Caco-2 (cell line): Measurements from ENCODE around the gene HASPIN. TPM values are rescaled to one million over a fixed set of nuclear protein-coding genes. Genes with fewer than 3 reads are reported as not detected.
"Not testable (repeated sequence)": the region's sequence is repeated elsewhere in the genome, so short reads cannot be mapped to it uniquely, and the experiment has no call there.

Experiments used
- BruUV-seq: library from RNA; stranded (reverse); fragments of 400-500 nt; replicated peaks from 2 replicates; lab custom pipeline; 2021; lab: Mats Ljungman, UMichigan
- CTCF ChIA-PET: fragments of 300-600 bp; sonication (Branson Sonifier 250); formaldehyde crosslinking; loops from one replicate; lab custom pipeline; 2022; ENCODE audit warnings: antibody characterized with exemption; lab: Charles Lee
- POLR2A ChIA-PET: fragments of 300-600 bp; sonication (Branson Sonifier 250); formaldehyde crosslinking; loops from one replicate; lab custom pipeline; 2022; ENCODE audit warnings: antibody characterized with exemption; lab: Charles Lee
- DNase-seq, 2 experiments: peaks; one replicate each; pipeline versions ENCODE4 v3.0.0 to v3.0.0-alpha.2; 2020 to 2022
- H3K27me3 ChIP-seq: replicated peaks from 2 replicates; pipeline ENCODE4 v1.6.0; 2011; ENCODE audit warnings: low read length; ENCODE audit not compliant: control insufficient read depth, insufficient read depth
- H3K36me3 ChIP-seq: 2 replicates; pipeline ENCODE4 v1.5.1; 2011; ENCODE audit warnings: low read length; ENCODE audit not compliant: control insufficient read depth, insufficient read depth
- H3K4me1 ChIP-seq: fragments of 250-450 bp; sonication (Bioruptor Pico); 2 replicates; pipeline ENCODE4 v1.5.1; 2020; ENCODE audit warnings: mild to moderate bottlenecking
- H3K4me3 ChIP-seq: 2 replicates; pipeline ENCODE4 v1.5.1; 2011; ENCODE audit warnings: low read depth, mild to moderate bottlenecking, control low read depth, low read length
- H3K9me3 ChIP-seq: fragments of 250-450 bp; sonication (Bioruptor Pico); 2 replicates; pipeline ENCODE4 v1.5.1; 2020; ENCODE audit warnings: mild to moderate bottlenecking, moderate library complexity
- H3K27ac Mint-ChIP-seq: one replicate; pipeline ENCODE4 v1.8.0; 2022; ENCODE audit warnings: mixed read lengths; ENCODE audit not compliant: unreplicated experiment
- H3K27me3 Mint-ChIP-seq: one replicate; pipeline ENCODE4 v1.8.0; 2022; ENCODE audit warnings: mixed read lengths; ENCODE audit not compliant: insufficient read depth, unreplicated experiment
- H3K36me3 Mint-ChIP-seq: one replicate; pipeline ENCODE4 v1.8.0; 2022; ENCODE audit warnings: mild to moderate bottlenecking, mixed read lengths; ENCODE audit not compliant: insufficient read depth, unreplicated experiment
- H3K4me1 Mint-ChIP-seq: one replicate; pipeline ENCODE4 v1.8.0; 2022; ENCODE audit warnings: low read depth, mixed read lengths; ENCODE audit not compliant: unreplicated experiment
- H3K4me3 Mint-ChIP-seq: one replicate; pipeline ENCODE4 v1.8.0; 2022; ENCODE audit warnings: mild to moderate bottlenecking, moderate library complexity, mixed read lengths; ENCODE audit not compliant: unreplicated experiment
- H3K9me3 Mint-ChIP-seq: one replicate; pipeline ENCODE4 v1.8.0; 2022; ENCODE audit warnings: mixed read lengths; ENCODE audit not compliant: unreplicated experiment
- intact Hi-C: fragments of 100-400 bp; cut with micrococcal nuclease; formaldehyde crosslinking; loops from one replicate; pipeline ENCODE4 v1.10.0; 2022; ENCODE audit not compliant: unreplicated experiment
- total RNA-seq: library from RNA; stranded (reverse); gene quantifications from 2 replicates; pipeline ENCODE4 v1.2.3, GENCODE V29; 2022
- TF ChIP-seq, protein P1 (sequence below), 2 experiments: fragments of 200-600 bp in 1 of 2; IDR thresholded peaks; 1 replicate in 1 of 2; 2 replicates in 1 of 2; pipeline versions ENCODE4 v1.5.1 to v1.8.0; 2011 to 2022; ENCODE audit warnings: antibody characterized with exemption in 1 of 2, control low read depth in 1 of 2, inconsistent platforms in 1 of 2, low read depth in 1 of 2, low read length in 1 of 2, mild to moderate bottlenecking in 1 of 2, moderate library complexity in 1 of 2; ENCODE audit not compliant: insufficient read depth in 1 of 2, severe bottlenecking in 1 of 2, unreplicated experiment in 1 of 2

Gene HASPIN
- total RNA-seq, 1 experiment from 2014 or later, result 9.5 TPM

- Mint-ChIP-seq H3K36me3 (no peaks in the 10 kb centered on the region), H3K27me3 (no peaks in the 10 kb centered on the region), H3K4me1 (no peaks in the 10 kb centered on the region), H3K9me3 (no peaks in the 10 kb centered on the region), H3K27ac (no peak overlapping the region), H3K4me3 (no peak overlapping the region)
- Histone ChIP-seq H3K4me1 (no peaks in the 10 kb centered on the region), H3K27me3 (no peaks in the 10 kb centered on the region), H3K9me3 (no peaks in the 10 kb centered on the region), H3K36me3 (no peaks in the 10 kb centered on the region), H3K4me3 (no peak overlapping the region)
- TF ChIP-seq, protein P1, sequence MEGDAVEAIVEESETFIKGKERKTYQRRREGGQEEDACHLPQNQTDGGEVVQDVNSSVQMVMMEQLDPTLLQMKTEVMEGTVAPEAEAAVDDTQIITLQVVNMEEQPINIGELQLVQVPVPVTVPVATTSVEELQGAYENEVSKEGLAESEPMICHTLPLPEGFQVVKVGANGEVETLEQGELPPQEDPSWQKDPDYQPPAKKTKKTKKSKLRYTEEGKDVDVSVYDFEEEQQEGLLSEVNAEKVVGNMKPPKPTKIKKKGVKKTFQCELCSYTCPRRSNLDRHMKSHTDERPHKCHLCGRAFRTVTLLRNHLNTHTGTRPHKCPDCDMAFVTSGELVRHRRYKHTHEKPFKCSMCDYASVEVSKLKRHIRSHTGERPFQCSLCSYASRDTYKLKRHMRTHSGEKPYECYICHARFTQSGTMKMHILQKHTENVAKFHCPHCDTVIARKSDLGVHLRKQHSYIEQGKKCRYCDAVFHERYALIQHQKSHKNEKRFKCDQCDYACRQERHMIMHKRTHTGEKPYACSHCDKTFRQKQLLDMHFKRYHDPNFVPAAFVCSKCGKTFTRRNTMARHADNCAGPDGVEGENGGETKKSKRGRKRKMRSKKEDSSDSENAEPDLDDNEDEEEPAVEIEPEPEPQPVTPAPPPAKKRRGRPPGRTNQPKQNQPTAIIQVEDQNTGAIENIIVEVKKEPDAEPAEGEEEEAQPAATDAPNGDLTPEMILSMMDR (IDR thresholded peaks at IDR 0.05; ENCODE audit: insufficient read depth in 1 of 2, low read depth in 1 of 2, low read length in 1 of 2, severe bottlenecking in 1 of 2, unreplicated experiment in 1 of 2), result no peak
- intact Hi-C loops, result no loop called here
- ChIA-PET POLR2A (no interaction called here), CTCF (no interaction called here)
- BruUV-seq, result no TSS peak
- no peak for DNase-seq
Measured at GRCh38 chr17:3698139-3698538, 25.6 kb upstream of the HASPIN start.

GRCh38 chr17:3699951-3700350 lies 23.8 kb upstream of the HASPIN start:
- DNase-seq, result no peak
- H3K9me3 ChIP-seq, result no peaks in the 10 kb centered on the region
- CTCF ChIA-PET, result no interaction called here
- Mint-ChIP-seq H3K4me3 (no peak overlapping the region), H3K9me3 (no peaks in the 10 kb centered on the region), H3K27me3 (no peaks in the 10 kb centered on the region), H3K36me3 (no peaks in the 10 kb centered on the region), H3K27ac (no peak overlapping the region), H3K4me1 (no peaks in the 10 kb centered on the region)
- no peaks in the 10 kb centered on the region for H3K4me1 ChIP-seq
- no peak overlapping the region for H3K4me3 ChIP-seq
- H3K36me3 ChIP-seq, result no peaks in the 10 kb centered on the region
- H3K27me3 ChIP-seq, result no peaks in the 10 kb centered on the region
- POLR2A ChIA-PET, result no interaction called here
- BruUV-seq, result no TSS peak
- TF ChIP-seq, protein P1 (IDR thresholded peaks at IDR 0.05; ENCODE audit: insufficient read depth in 1 of 2, low read depth in 1 of 2, low read length in 1 of 2, severe bottlenecking in 1 of 2, unreplicated experiment in 1 of 2), result no peak
- intact Hi-C loops, result no loop called here

DNA sequence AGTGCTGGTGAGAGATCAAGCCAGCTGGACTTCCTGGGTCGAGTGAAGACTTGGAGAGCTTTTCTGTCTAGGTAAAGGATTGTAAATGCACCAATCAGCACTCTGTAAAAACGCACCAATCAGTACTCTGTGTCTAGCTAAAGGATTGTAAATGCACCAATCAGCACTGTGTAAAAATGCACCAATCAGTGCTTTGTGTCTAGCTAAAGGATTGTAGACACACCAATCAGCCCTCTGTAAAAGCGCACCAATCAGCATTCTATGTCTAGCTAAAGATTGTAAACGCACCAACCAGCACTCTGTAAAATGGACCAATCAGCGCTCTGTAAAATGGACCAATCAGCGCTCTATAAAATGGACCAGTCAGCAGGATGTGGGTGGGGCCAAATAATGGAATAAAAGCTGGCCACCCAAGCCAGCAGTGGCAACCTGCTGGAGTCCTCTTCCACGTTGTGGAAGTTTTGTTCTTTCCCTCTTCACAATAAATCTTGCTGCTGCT lies 21.6 kb upstream of the HASPIN start:
- H3K27ac Mint-ChIP-seq, H3K36me3 Mint-ChIP-seq, DNase-seq, POLR2A ChIA-PET, H3K9me3 ChIP-seq, H3K27me3 ChIP-seq, H3K36me3 ChIP-seq, H3K4me3 ChIP-seq, H3K27me3 Mint-ChIP-seq, H3K4me1 Mint-ChIP-seq, BruUV-seq, intact Hi-C loops, H3K9me3 Mint-ChIP-seq, H3K4me1 ChIP-seq, CTCF ChIA-PET, H3K4me3 Mint-ChIP-seq: not testable (repeated sequence)
